VCaP (cell line): ENCODE measurements around the gene NKAIN2.
A peak's percentile ranks its signal among the peaks of the same experiment; 100 is the strongest.

Source experiments
- H3K27ac ChIP-seq: fragments of 450-650 bp; 2 replicates; pipeline ENCODE4 v1.5.1; 2017
- TF ChIP-seq, protein P1 (sequence below): fragments of 450-650 bp; conservative IDR thresholded peaks from 2 replicates; pipeline ENCODE4 v1.5.1; 2017; ENCODE audit warnings: mild to moderate bottlenecking, moderate library complexity

Gene NKAIN2

DNA sequence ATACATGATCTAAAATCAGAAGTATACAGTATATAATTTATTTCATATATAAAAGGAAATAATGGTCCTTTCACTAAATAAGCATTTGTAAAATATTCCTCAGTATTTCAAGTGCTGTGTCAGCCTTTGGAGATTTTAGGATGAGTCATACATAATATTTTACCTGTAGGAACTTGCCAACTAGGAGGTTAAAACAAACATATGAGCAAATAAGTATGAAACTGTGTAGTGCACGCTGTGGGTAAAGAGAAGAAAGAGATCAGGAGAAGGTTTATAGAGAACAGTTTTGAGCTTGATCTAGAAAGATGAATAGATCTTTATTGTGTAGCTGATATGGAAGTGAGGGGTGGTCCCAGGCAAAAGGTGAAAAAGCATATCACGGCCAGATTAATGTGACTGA lies 988.7 kb downstream of the NKAIN2 start:
- TF ChIP-seq, protein P1, sequence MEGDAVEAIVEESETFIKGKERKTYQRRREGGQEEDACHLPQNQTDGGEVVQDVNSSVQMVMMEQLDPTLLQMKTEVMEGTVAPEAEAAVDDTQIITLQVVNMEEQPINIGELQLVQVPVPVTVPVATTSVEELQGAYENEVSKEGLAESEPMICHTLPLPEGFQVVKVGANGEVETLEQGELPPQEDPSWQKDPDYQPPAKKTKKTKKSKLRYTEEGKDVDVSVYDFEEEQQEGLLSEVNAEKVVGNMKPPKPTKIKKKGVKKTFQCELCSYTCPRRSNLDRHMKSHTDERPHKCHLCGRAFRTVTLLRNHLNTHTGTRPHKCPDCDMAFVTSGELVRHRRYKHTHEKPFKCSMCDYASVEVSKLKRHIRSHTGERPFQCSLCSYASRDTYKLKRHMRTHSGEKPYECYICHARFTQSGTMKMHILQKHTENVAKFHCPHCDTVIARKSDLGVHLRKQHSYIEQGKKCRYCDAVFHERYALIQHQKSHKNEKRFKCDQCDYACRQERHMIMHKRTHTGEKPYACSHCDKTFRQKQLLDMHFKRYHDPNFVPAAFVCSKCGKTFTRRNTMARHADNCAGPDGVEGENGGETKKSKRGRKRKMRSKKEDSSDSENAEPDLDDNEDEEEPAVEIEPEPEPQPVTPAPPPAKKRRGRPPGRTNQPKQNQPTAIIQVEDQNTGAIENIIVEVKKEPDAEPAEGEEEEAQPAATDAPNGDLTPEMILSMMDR: no peak
- H3K27ac ChIP-seq: no peak overlapping the region

DNA sequence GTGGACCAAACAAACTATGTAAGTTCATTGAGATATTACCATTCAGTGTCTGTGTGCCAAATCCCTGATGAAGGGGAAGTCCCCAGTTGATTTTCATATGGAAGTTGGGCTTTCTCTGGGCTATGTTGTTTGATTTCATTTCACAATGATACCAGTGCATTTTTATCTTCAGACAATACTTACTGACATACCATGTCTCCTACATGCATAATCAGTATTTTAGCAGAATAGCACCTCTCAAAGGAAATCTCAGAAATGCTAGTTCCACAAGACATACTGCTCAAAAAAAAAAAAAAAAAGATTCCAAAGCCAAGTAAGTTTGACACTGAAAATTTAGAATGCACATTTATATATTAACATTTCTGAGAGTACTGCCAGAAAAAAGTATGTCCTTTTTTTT lies 989.7 kb downstream of the NKAIN2 start:
- no peak overlapping the region for H3K27ac ChIP-seq

DNA sequence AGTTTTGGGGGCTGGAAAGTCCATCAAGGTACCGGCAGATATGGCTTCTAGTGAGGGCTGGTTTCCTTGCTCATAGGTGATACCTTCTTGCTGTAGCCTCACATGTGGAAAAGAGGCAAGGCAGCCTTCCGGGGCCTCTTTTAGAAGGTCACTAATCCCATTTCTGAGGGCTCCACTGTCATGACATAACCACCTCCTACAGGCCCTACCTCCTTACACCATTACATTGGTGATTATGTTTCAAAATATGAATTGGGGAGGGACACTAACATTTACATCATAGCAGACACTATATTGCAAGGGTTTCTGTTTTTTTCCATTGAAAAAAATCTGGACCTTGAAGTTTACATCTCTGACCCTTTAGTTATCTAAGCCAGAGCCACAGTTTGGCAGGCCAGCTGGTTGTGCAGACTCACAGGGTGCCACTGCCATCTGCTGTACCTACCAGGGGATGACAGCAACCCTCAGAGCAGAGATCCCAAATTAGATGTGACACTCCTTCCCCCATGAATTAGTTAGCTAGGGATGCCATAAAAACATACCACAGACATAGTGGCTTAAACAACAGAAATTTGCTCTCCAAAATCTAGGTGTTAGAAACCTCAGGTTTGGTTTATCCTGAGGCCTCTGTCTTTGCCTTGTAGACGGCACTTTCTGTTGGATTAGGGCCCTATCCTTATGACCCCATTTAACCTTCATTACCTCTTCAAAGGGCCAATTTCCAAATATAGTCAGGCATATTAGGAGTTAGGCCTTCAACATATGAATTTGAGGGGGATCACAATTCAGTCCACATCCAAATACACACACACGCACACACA lies 992.2 kb downstream of the NKAIN2 start:
- TF ChIP-seq, protein P1: peak; percentile 90
- H3K27ac ChIP-seq: no peak overlapping the region

More for the DNA sequence above, 989.7 kb downstream of the NKAIN2 start:
- TF ChIP-seq, protein P1: no peak

DNA sequence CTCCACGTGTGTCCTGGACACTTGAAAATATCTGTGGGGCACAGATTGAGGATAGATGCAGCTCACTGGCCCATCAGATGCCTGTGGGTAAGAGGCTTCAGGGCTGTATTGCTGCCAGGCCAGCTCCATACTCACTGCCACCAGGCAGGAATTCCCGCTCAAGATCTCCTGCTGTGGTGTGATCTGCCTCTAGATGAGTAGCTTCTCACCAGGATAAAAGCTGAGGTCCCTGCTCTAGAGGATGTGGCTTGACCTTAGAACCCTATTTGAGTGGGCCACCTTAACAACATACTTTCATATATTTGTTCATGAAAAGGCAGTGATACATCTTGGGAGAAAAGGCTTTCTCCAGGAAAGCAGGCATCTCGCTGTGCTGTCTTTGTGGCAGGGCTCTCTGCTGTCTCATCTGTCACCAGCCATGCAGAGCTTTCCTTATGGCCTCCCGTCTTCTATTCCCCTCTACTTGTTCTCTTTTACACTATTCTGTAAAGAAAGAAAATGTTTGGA lies 992.9 kb downstream of the NKAIN2 start:
- no peak overlapping the region for H3K27ac ChIP-seq
- TF ChIP-seq, protein P1: no peak

DNA sequence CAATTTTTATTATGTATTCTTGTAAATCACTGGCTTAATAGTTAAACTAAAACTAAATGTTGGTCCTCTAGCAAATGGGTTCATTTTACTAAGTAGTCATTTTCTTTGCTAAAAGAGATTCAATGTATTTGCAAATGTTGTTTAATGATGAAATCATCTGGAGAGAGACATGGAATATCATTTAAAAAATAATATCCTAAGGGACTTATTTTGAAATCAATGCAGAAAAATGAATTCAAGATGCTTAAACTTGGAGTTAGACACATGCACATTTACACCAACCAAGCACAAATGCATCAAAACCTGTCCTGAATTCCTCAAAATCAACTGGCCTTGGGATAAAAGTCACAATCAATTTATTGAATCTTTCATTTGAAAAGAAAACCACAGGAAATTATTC lies 993.6 kb downstream of the NKAIN2 start:
- no peak overlapping the region for H3K27ac ChIP-seq
- TF ChIP-seq, protein P1: no peak

DNA sequence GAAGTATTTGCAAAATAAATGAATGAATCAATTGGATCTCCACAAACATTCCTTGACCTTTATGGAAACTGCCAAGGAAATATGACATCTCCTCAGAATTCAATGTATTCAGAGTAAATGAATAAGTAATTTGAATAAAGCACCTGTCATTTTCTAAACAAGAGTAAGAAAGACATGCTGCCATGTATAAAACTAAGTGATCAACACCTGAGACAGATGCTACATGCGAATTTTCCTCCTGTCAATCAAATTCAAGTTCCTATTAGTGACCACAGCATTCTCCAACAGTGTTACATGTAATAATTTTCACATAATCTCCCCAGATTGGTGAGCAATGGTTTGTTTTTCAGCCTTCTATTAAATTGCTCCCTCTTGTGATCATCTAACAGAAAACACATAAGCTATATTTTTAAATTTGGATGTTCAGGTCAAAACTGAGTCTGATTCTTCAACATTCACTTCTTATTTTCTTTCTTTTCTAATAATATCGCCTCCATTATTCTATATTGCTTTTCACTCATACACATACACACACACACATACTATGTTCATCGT lies 995.4 kb downstream of the NKAIN2 start:
- no peak overlapping the region for H3K27ac ChIP-seq
- TF ChIP-seq, protein P1: peak; percentile 63

DNA sequence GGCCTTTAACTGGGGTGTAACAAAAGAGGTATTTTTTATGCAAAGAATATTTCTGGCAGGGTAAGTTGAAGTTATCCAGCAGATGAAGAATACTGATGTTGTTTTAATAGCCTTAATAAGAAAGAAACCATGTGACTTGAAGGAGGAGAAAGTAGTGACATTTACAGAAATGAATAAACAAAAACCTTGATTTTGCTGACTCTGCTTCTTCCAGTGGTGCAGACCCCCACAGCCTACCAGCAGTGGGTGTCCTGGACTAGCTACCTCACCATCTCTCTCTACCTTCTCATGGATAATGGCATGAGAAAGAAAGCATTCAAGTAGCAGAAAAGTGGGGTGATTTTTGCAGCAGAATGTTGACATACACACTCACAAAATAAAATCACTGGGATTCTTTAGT lies 996.0 kb downstream of the NKAIN2 start:
- TF ChIP-seq, protein P1: no peak
- no peak overlapping the region for H3K27ac ChIP-seq
